DMS153 treated with DMSO at 0.1 percent for 48 hours (cell line): Measurements from ENCODE around the gene PTPRN2.
"Not testable (repeated sequence)": the region's sequence is repeated elsewhere in the genome, so short reads cannot be mapped to it uniquely, and the experiment has no call there.

Experiments used
- DNase-seq: peaks from one replicate; lab custom pipeline; 2025; ENCODE audit not compliant: unreplicated experiment; lab: John Stamatoyannopoulos, UW

Gene PTPRN2

GRCh38 chr7:157952841-157953645 is 634.6 kb downstream of the PTPRN2 start:
- no peak for DNase-seq

- DNase-seq, result no peak
Measured at GRCh38 chr7:157952050-157952667, 635.5 kb downstream of the PTPRN2 start.

GRCh38 chr7:157951300-157952049 is 636.1 kb downstream of the PTPRN2 start:
- no peak for DNase-seq

- no peak for DNase-seq
Measured at GRCh38 chr7:157949711-157950110, 637.9 kb downstream of the PTPRN2 start.

- DNase-seq, result no peak
Measured at GRCh38 chr7:157947504-157947903, 640.1 kb downstream of the PTPRN2 start.

GRCh38 chr7:157946398-157947060 is 641.1 kb downstream of the PTPRN2 start:
- DNase-seq, result no peak

GRCh38 chr7:157945401-157945800 is 642.2 kb downstream of the PTPRN2 start:
- no peak for DNase-seq

GRCh38 chr7:157944734-157945291 is 642.8 kb downstream of the PTPRN2 start:
- no peak for DNase-seq

GRCh38 chr7:157944051-157944450 is 643.6 kb downstream of the PTPRN2 start:
- no peak for DNase-seq

- DNase-seq, result no peak
Measured at GRCh38 chr7:157943561-157943960, 644.1 kb downstream of the PTPRN2 start.

- no peak for DNase-seq
Measured at GRCh38 chr7:157941210-157941609, 646.4 kb downstream of the PTPRN2 start.

GRCh38 chr7:157940497-157940896 is 647.1 kb downstream of the PTPRN2 start:
- DNase-seq, result no peak

- no peak for DNase-seq
Measured at GRCh38 chr7:157938211-157938610, 649.4 kb downstream of the PTPRN2 start.

- no peak for DNase-seq
Measured at GRCh38 chr7:157937406-157937805, 650.2 kb downstream of the PTPRN2 start.

GRCh38 chr7:157936976-157937375 is 650.6 kb downstream of the PTPRN2 start:
- DNase-seq, result no peak

GRCh38 chr7:157935721-157936120 is 651.9 kb downstream of the PTPRN2 start:
- not testable (repeated sequence) for DNase-seq

- not testable (repeated sequence) for DNase-seq
Measured at GRCh38 chr7:157933219-157934155, 654.1 kb downstream of the PTPRN2 start.

GRCh38 chr7:157932498-157933218 is 655.0 kb downstream of the PTPRN2 start:
- no peak for DNase-seq

GRCh38 chr7:157930926-157931466 is 656.6 kb downstream of the PTPRN2 start:
- DNase-seq, result no peak
